ENCODE results near the gene RNF26.
A peak's percentile ranks its signal among the peaks of the same experiment; 100 is the strongest.

The RNF26 gene

GRCh38 chr11:119307974-119308373, 26.4 kb upstream of the RNF26 start:
- ATAC-seq (no peak), DNase-seq (no peak)
- no peaks in the 10 kb centered on the region for H3K9me3 Mint-ChIP-seq
- H3K4me1 Mint-ChIP-seq: peaks cover 29% of the 10 kb centered on the region
- H3K27ac Mint-ChIP-seq: no peak overlapping the region
- H3K4me3 Mint-ChIP-seq: no peak overlapping the region
- peaks cover 23% of the 10 kb centered on the region for H3K36me3 Mint-ChIP-seq (ENCODE audit: low read depth)
- no peaks in the 10 kb centered on the region for H3K27me3 Mint-ChIP-seq

DNA sequence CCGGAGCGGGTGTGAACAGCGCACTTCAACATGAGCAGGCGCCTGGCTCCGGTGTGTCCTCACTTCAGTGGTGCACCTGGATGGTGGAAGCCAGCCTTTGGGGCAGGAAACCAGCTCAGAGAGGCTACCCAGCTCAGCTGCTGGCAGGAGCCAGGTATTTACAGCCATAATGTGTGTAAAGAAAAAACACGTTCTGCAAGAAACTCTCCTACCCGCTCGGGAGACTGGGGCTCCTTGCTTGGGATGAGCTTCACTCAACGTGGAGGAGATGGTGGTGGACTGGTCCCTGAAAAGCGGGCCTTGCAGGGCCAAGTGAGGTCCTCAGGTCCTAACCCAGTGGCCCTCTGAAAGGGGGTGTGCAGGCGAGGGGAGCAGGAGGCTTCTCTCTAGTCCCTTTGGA, 24.9 kb upstream of the RNF26 start:
- peaks cover 9% of the 10 kb centered on the region for H3K36me3 Mint-ChIP-seq (ENCODE audit: low read depth)
- no peaks in the 10 kb centered on the region for H3K27me3 Mint-ChIP-seq
- no peak overlapping the region for H3K4me3 Mint-ChIP-seq
- ATAC-seq (no peak), DNase-seq (no peak)
- peaks cover 29% of the 10 kb centered on the region for H3K4me1 Mint-ChIP-seq
- H3K9me3 Mint-ChIP-seq: no peaks in the 10 kb centered on the region
- no peak overlapping the region for H3K27ac Mint-ChIP-seq

- Mint-ChIP-seq H3K27me3 (no peaks in the 10 kb centered on the region), H3K9me3 (no peaks in the 10 kb centered on the region), H3K4me3 (no peak overlapping the region), H3K36me3 (ENCODE audit: low read depth) (peaks cover 8% of the 10 kb centered on the region), H3K4me1 (peaks cover 24% of the 10 kb centered on the region), H3K27ac (no peak overlapping the region)
- no peak for DNase-seq
- no peak for ATAC-seq
These were observed 24.2 kb upstream of the RNF26 start for GRCh38 chr11:119309953-119310681.

DNA sequence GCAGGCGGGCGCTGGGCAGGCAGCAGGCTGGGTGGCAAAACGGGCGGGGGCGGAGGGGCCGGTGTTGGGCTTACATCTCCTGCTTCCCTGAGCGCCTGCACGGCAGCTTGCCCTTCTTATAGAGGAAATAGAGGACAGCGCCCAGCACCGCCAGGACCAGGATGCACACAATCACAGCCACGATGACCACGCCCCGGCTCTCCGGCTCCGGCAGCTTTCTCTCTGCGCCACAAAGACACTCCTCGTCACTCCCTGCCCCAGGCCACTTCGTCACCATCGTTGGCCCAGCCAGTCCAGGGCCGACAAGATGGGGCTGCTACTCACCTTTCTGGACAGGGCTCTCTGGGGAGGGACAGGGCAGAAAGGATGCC, 23.7 kb upstream of the RNF26 start:
- peaks cover 24% of the 10 kb centered on the region for H3K4me1 Mint-ChIP-seq
- no peaks in the 10 kb centered on the region for H3K9me3 Mint-ChIP-seq
- no peak overlapping the region for H3K4me3 Mint-ChIP-seq
- peaks cover 5% of the 10 kb centered on the region for H3K36me3 Mint-ChIP-seq (ENCODE audit: low read depth)
- no peak overlapping the region for H3K27ac Mint-ChIP-seq
- H3K27me3 Mint-ChIP-seq: no peaks in the 10 kb centered on the region
- no peak for DNase-seq
- ATAC-seq: no peak

DNA sequence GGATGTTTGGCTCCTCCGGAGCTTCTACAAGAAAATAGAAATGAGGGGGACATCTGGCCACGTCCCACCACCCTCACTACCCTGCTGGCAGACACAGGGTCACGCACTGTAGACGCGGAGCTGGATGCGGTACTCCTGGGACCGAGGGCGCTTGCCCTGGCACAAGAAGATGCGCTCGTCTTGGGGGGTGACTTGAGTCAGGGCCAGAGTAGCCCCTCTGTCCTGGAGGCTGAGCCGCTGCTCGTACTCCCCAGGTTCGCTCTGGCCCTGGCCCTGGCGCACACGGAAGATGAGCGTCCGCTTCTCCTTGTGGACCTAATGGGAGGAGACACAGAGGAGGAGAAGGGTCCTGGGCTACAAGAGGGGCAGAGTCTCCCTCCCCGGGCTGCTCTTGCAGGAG, 19.6 kb upstream of the RNF26 start:
- no peak for ATAC-seq
- H3K27me3 Mint-ChIP-seq: peaks cover 17% of the 10 kb centered on the region
- H3K9me3 Mint-ChIP-seq: no peaks in the 10 kb centered on the region
- no peak overlapping the region for H3K27ac Mint-ChIP-seq
- H3K4me1 Mint-ChIP-seq: peaks cover 12% of the 10 kb centered on the region
- H3K4me3 Mint-ChIP-seq: peak overlapping the region; percentile 75
- DNase-seq: no peak
- no peaks in the 10 kb centered on the region for H3K36me3 Mint-ChIP-seq (ENCODE audit: low read depth)

- Mint-ChIP-seq H3K27ac (no peak overlapping the region), H3K27me3 (peaks cover 21% of the 10 kb centered on the region), H3K4me1 (peaks cover 15% of the 10 kb centered on the region), H3K9me3 (no peaks in the 10 kb centered on the region), H3K36me3 (ENCODE audit: low read depth) (no peaks in the 10 kb centered on the region), H3K4me3 (peak overlapping the region; percentile 75)
- DNase-seq (peak; percentile 53), ATAC-seq (peak; percentile 56)
These were observed 19.0 kb upstream of the RNF26 start for GRCh38 chr11:119315131-119316015.

DNA sequence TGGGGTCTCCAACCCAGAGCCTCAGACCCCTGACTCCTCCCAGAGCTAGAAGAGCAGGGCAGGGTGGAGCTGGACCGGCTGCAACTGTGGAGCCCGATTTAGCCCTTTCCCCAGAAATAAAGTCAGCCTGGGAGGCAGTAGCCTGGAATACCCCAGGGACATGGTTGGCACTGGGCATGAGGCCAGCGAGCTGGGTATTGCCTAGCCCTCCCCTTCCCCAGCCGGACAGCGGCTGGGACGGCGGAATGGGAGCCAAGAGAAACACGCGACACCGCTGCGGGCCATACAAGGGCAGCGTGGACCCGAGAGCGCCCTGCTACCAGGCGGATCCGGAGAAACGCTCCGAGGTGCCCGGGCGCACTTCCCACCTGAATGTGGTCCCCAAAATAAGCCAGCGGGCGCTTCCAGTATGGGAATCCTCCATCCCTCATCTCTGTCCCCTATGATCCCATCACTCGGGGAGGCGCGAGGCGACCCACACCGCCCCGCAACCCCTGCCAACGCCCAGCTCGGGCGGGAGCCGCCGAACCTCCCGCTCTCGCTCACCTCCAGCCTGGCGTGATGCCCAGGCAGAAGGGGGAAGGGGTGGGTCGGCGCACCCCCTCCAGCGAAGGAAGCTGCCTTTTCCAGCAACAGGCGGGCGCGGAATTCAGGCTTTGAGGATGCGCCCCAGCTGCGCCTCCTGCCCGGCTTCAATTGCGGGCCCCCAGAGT, 18.2 kb upstream of the RNF26 start:
- H3K4me3 Mint-ChIP-seq: peak overlapping the region; percentile 75
- ATAC-seq (no peak), DNase-seq (no peak)
- peaks cover 15% of the 10 kb centered on the region for H3K4me1 Mint-ChIP-seq
- H3K36me3 Mint-ChIP-seq (ENCODE audit: low read depth): no peaks in the 10 kb centered on the region
- no peak overlapping the region for H3K27ac Mint-ChIP-seq
- H3K27me3 Mint-ChIP-seq: peaks cover 21% of the 10 kb centered on the region
- no peaks in the 10 kb centered on the region for H3K9me3 Mint-ChIP-seq

- H3K36me3 Mint-ChIP-seq (ENCODE audit: low read depth): no peaks in the 10 kb centered on the region
- DNase-seq: no peak
- no peak for ATAC-seq
- peaks cover 22% of the 10 kb centered on the region for H3K4me1 Mint-ChIP-seq
- no peaks in the 10 kb centered on the region for H3K9me3 Mint-ChIP-seq
- H3K4me3 Mint-ChIP-seq: peak within 1 kb of the TSS; percentile 75
- peaks cover 21% of the 10 kb centered on the region for H3K27me3 Mint-ChIP-seq
- no peak within 1 kb of the TSS for H3K27ac Mint-ChIP-seq
These were observed 17.4 kb upstream of the RNF26 start, which contains the start of gene MCAM for GRCh38 chr11:119316729-119317591. MCAM (minus strand) TSS chr11:119317130; CDS start chr11:119317101, 29 bp downstream.

GRCh38 chr11:119317592-119318239, 16.6 kb upstream of the RNF26 start:
- no peak overlapping the region for H3K4me3 Mint-ChIP-seq
- H3K36me3 Mint-ChIP-seq (ENCODE audit: low read depth): no peaks in the 10 kb centered on the region
- DNase-seq: no peak
- no peak overlapping the region for H3K27ac Mint-ChIP-seq
- H3K4me1 Mint-ChIP-seq: peaks cover 25% of the 10 kb centered on the region
- ATAC-seq: no peak
- peaks cover 21% of the 10 kb centered on the region for H3K27me3 Mint-ChIP-seq
- no peaks in the 10 kb centered on the region for H3K9me3 Mint-ChIP-seq

DNA sequence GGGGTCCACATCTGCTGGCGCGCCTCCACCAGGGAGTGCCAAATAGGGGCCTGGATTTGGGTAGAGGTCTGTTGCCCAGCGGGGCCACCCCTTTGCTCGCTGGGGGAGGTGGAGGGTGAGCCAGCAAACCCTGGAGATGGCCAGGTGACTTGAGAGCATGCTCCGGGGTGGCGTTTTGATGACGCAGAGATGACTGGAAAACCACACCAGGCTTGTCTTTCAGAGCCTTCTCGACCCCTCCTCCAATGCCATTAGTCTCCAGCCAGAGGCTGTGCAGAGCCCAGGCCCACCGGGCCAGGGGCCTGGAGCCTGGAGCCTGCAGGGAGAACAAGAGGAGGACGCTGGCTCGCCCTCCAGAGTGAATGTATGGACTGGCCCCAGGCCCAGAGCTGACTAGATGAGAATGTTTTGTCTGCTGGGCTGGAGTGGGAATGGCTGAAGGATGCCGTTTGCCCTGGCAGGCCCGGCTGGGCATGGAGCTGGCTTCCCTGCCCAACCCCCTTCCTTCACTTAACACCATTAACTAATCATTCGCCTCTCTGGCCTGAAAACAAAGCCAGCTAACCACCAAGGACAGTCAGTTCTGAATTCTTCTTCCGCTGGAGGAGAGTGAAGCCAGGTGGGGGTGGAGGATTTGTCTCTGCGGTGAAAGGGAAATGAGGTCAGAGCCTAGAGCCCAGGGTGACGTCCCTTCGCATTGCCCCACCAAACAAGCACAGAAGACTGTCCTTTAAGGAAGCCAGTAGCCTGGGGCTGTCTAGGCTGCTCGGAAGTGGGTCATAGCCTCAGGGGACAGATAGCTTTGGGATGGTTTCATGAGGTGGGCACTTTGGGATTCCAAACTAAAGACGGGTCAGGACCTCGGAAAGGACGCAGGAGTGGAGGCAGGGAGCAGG, 15.8 kb upstream of the RNF26 start:
- H3K4me1 Mint-ChIP-seq: peaks cover 25% of the 10 kb centered on the region
- H3K9me3 Mint-ChIP-seq: no peaks in the 10 kb centered on the region
- H3K36me3 Mint-ChIP-seq (ENCODE audit: low read depth): no peaks in the 10 kb centered on the region
- no peak for ATAC-seq
- no peak for DNase-seq
- no peak overlapping the region for H3K27ac Mint-ChIP-seq
- H3K27me3 Mint-ChIP-seq: peaks cover 21% of the 10 kb centered on the region
- H3K4me3 Mint-ChIP-seq: no peak overlapping the region

DNA sequence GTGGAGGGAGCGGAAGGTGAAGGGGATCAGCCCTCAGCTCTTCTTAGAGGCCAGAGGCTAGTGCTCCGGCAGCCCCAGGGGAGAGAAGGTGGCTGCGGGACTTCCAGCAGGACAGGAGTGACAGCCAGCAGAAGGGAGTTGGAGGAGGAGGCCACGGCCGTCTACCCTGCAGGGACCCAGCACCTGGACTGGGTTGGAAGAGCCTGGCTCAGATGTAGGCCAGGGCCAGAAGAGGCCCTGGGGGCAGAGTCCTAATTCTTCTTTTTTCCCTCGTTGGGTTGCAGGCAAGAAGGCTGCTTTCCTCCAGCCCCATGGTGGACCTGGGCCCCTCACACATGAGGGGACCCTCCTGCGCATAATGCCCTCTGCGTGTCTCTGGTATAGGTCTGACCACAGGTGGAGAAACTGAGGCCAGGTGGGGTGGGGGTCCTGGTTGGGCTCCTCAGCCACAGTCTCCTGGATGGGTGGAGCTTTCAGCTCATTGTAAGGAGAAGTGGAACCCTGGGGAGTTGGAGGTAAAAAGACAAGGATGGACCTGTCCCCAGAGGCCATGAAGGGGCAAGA, 15.1 kb upstream of the RNF26 start:
- ATAC-seq (no peak), DNase-seq (no peak)
- no peaks in the 10 kb centered on the region for H3K36me3 Mint-ChIP-seq (ENCODE audit: low read depth)
- H3K27me3 Mint-ChIP-seq: peaks cover 21% of the 10 kb centered on the region
- H3K4me3 Mint-ChIP-seq: no peak overlapping the region
- H3K27ac Mint-ChIP-seq: no peak overlapping the region
- H3K9me3 Mint-ChIP-seq: no peaks in the 10 kb centered on the region
- peaks cover 25% of the 10 kb centered on the region for H3K4me1 Mint-ChIP-seq

- H3K9me3 Mint-ChIP-seq: no peaks in the 10 kb centered on the region
- peak overlapping the region; percentile 38 for H3K4me3 Mint-ChIP-seq
- peaks cover 25% of the 10 kb centered on the region for H3K4me1 Mint-ChIP-seq
- ATAC-seq: no peak
- no peak for DNase-seq
- H3K27me3 Mint-ChIP-seq: peaks cover 21% of the 10 kb centered on the region
- H3K36me3 Mint-ChIP-seq (ENCODE audit: low read depth): no peaks in the 10 kb centered on the region
- H3K27ac Mint-ChIP-seq: peak overlapping the region; percentile 79
These were observed 14.6 kb upstream of the RNF26 start for GRCh38 chr11:119319700-119320239.
